Endothelial cell of umbilical vein (primary cell): ENCODE data around the gene ORAI3. TPM values are rescaled to one million over a fixed set of nuclear protein-coding genes. Genes with fewer than 3 reads are reported as not detected.

Experiments
- BruUV-seq: library from RNA; stranded (reverse); fragments of 400-500 nt; replicated peaks from 2 replicates; lab custom pipeline; 2021; lab: Mats Ljungman, UMichigan
- CTCF ChIA-PET: fragments of 300-600, 350-600 bp; sonication (Branson Sonifier 250); formaldehyde crosslinking; loops from one replicate; lab custom pipeline; 2021; ENCODE audit warnings: antibody characterized with exemption, inconsistent platforms; lab: Charles Lee
- POLR2A ChIA-PET: fragments of 300-600, 350-600 bp; sonication (Branson Sonifier 250); formaldehyde crosslinking; loops from one replicate; lab custom pipeline; 2021; ENCODE audit warnings: antibody characterized with exemption, inconsistent platforms; lab: Charles Lee
- DNase-seq: peaks from one replicate; pipeline ENCODE4 v3.0.0-alpha.2; 2011; ENCODE audit warnings: low read depth, low spot score
- FAIRE-seq: peaks from 2 replicates; lab custom pipeline; 2011; peaks lifted over from hg19 to GRCh38; lab: Jason Lieb, UNC
- H2AFZ ChIP-seq: 2 replicates; pipeline ENCODE4 v1.6.0; 2012; ENCODE audit warnings: low read depth, low read length, control low read depth, inconsistent platforms
- H3K27ac ChIP-seq: 2 replicates; pipeline ENCODE4 v1.5.1; 2011; ENCODE audit warnings: low read depth, mild to moderate bottlenecking, control low read depth, low read length, moderate library complexity; ENCODE audit not compliant: insufficient read depth
- H3K27me3 ChIP-seq, 2 experiments: 2 replicates each; pipeline versions ENCODE4 v1.6.0 to v1.6.1; 2011; ENCODE audit warnings: low read length in 2 of 2, mixed read lengths in 1 of 2; ENCODE audit not compliant: control insufficient read depth in 2 of 2, insufficient read depth in 2 of 2
- H3K36me3 ChIP-seq, 2 experiments: 2 replicates in 1 of 2; 3 replicates in 1 of 2; pipeline ENCODE4 v1.5.1; 2011; ENCODE audit warnings: low read length in 2 of 2, mild to moderate bottlenecking in 1 of 2, moderate library complexity in 1 of 2; ENCODE audit not compliant: control insufficient read depth in 2 of 2, insufficient read depth in 2 of 2; ENCODE audit errors: extremely low read depth in 1 of 2
- H3K4me1 ChIP-seq: 3 replicates; pipeline ENCODE4 v1.5.1; 2011; ENCODE audit warnings: mild to moderate bottlenecking, low read length; ENCODE audit not compliant: control insufficient read depth, insufficient read depth; ENCODE audit errors: extremely low read depth
- H3K4me2 ChIP-seq: 2 replicates; pipeline ENCODE4 v1.6.1; 2011; ENCODE audit warnings: low read length, control low read depth, mixed read lengths; ENCODE audit not compliant: insufficient read depth
- H3K4me3 ChIP-seq, 3 experiments: fragments of 200-600 bp in 1 of 3; sonication (generic), shearing (Covaris generic) in 1 of 3; replicated peaks in 1 of 3; 2 replicates each; pipeline ENCODE4 v1.5.1; 2011 to 2016; ENCODE audit warnings: control low read depth in 3 of 3, low read length in 3 of 3, mild to moderate bottlenecking in 2 of 3, inconsistent platforms in 1 of 3, low read depth in 1 of 3, moderate library complexity in 1 of 3; ENCODE audit not compliant: insufficient read depth in 1 of 3
- H3K79me2 ChIP-seq: 2 replicates; pipeline ENCODE4 v1.6.0; 2012; ENCODE audit warnings: low read length, inconsistent platforms; ENCODE audit not compliant: control insufficient read depth, insufficient read depth
- H3K9ac ChIP-seq: replicated peaks from 2 replicates; pipeline ENCODE3; 2011; ENCODE audit warnings: low read length, control low read depth; ENCODE audit not compliant: insufficient read depth; ENCODE audit errors: extremely low read depth
- H3K9me1 ChIP-seq: replicated peaks from 3 replicates; pipeline ENCODE4 v1.6.0; 2011; ENCODE audit warnings: mild to moderate bottlenecking, low read length; ENCODE audit not compliant: control insufficient read depth, insufficient read depth; ENCODE audit errors: extremely low read depth
- H3K9me3 ChIP-seq: replicated peaks from 2 replicates; pipeline ENCODE4 v1.5.1; 2012; ENCODE audit warnings: low read length, inconsistent platforms; ENCODE audit not compliant: control insufficient read depth, insufficient read depth
- H4K20me1 ChIP-seq: replicated peaks from 2 replicates; pipeline ENCODE3; 2011; ENCODE audit warnings: mild to moderate bottlenecking, low read length; ENCODE audit not compliant: control insufficient read depth, insufficient read depth; ENCODE audit errors: extremely low read depth
- CTCF ChIP-seq, 2 donors: IDR thresholded peaks; 1 replicate in 1 of 2; 2 replicates in 1 of 2; pipeline ENCODE4 v1.5.1; 2011; ENCODE audit warnings: low read length in 2 of 2, mild to moderate bottlenecking in 2 of 2, moderate library complexity in 2 of 2, control low read depth in 1 of 2, inconsistent platforms in 1 of 2, low read depth in 1 of 2; ENCODE audit not compliant: insufficient read depth in 1 of 2; ENCODE audit errors: extremely low read depth in 1 of 2
- EZH2 ChIP-seq: IDR thresholded peaks from 2 replicates; pipeline ENCODE4 v1.6.1; 2012; ENCODE audit warnings: borderline replicate concordance, low read depth, mild to moderate bottlenecking, moderate library complexity, low read length, inconsistent platforms; ENCODE audit not compliant: severe bottlenecking
- FOS ChIP-seq: IDR thresholded peaks from 2 replicates; pipeline ENCODE4 v1.6.1; 2011; ENCODE audit warnings: mild to moderate bottlenecking, low read length, moderate library complexity, borderline replicate concordance; ENCODE audit not compliant: insufficient read depth
- GATA2 ChIP-seq: IDR thresholded peaks from 2 replicates; pipeline ENCODE4 v1.7.0; 2011; ENCODE audit warnings: low read depth, mild to moderate bottlenecking, moderate library complexity, mixed read lengths, low read length; ENCODE audit not compliant: insufficient read length, insufficient read depth
- JUN ChIP-seq: IDR thresholded peaks from 2 replicates; pipeline ENCODE4 v1.6.1; 2011; ENCODE audit warnings: borderline replicate concordance, low read depth; ENCODE audit not compliant: insufficient read length, insufficient read depth
- MAX ChIP-seq: IDR thresholded peaks from 2 replicates; pipeline ENCODE4 v1.6.1; 2011; ENCODE audit not compliant: insufficient read depth, insufficient read length
- MYC ChIP-seq: IDR thresholded peaks from one replicate; pipeline ENCODE4 v1.6.1; 2011; ENCODE audit warnings: mild to moderate bottlenecking, low read depth, low read length
- POLR2A ChIP-seq: IDR thresholded peaks from 2 replicates; pipeline ENCODE4 v1.6.1; 2012; ENCODE audit warnings: low read depth, mild to moderate bottlenecking, control low read depth, low read length
- POLR2AphosphoS5 ChIP-seq: IDR thresholded peaks from 2 replicates; pipeline ENCODE4 v1.6.1; 2012; ENCODE audit warnings: low read depth, mild to moderate bottlenecking, control low read depth, low read length, moderate library complexity; ENCODE audit not compliant: insufficient read depth
- dilution Hi-C: fragments of 300-500 bp; cut with MboI; formaldehyde crosslinking; loops from one replicate; pipeline ENCODE4 v1.15.0; 2019; ENCODE audit warnings: low sequenced_read_pairs; ENCODE audit not compliant: extremely low pct_ligation_motif_present
- intact Hi-C: fragments of 100-400 bp; cut with micrococcal nuclease; formaldehyde crosslinking; loops from one replicate; pipeline ENCODE4 v1.10.0; 2022
- polyA plus RNA-seq, 4 experiments: library from polyadenylated mRNA; depleted of rRNA in 3 of 4; stranded (reverse) in 3 of 4; unstranded in 1 of 4; fragments of >200 nt; gene quantifications; 2 replicates each; pipeline versions ENCODE4 v1.2.1 to v1.2.3, GENCODE V29; 2011 to 2012; ENCODE audit warnings: missing spikeins in 1 of 4
- total RNA-seq: library from RNA; stranded (reverse); gene quantifications from 2 replicates; pipeline ENCODE4 v1.2.3, GENCODE V29; 2021

Gene ORAI3
- total and polyA plus RNA-seq, 2 donors (not counting 3 experiments of a cell fraction or from before 2014, with no cell fraction given), result 17.6 to 25.4 TPM

GRCh38 chr16:30942426-30942806 lies 6.5 kb upstream of the ORAI3 start:
- Histone ChIP-seq H3K9me1 (no peaks in the 10 kb centered on the region), H3K9me3 (no peaks in the 10 kb centered on the region), H3K79me2 (no peaks in the 10 kb centered on the region), H4K20me1 (no peaks in the 10 kb centered on the region), H3K27ac (no peak overlapping the region), H3K9ac (no peak overlapping the region), H3K4me2 (no peak overlapping the region), H3K27me3 (no peaks in the 10 kb centered on the region), H3K4me1 (peaks cover 2% of the 10 kb centered on the region), H3K4me3 (no peak overlapping the region), H2AFZ (no peak overlapping the region), H3K36me3 (peaks cover 4 to 26% of the 10 kb centered on the region in 2 experiments)
- intact Hi-C loops (loop anchor here (1.0 kb wide), 2 partner anchors 20 to 98 kb away; no protein-coding TSS in a partner anchor), dilution Hi-C loops (no loop called here)
- ChIA-PET POLR2A (interaction anchor here (0.6 to 1.6 kb wide), 2 partner anchors 10 to 240 kb away, joined by 3 read pairs; no protein-coding TSS in a partner anchor), CTCF (interaction anchor here (1.0 to 6.7 kb wide), 11 partner anchors 9 to 926 kb away, joined by 3 to 60 read pairs (median 5); partner anchors contain the start of gene FBXL19)
- no peak for TF ChIP-seq GATA2
- TF ChIP-seq MYC, result no peak
- DNase-seq (no peak), FAIRE-seq (no peak)
- no TSS peak for BruUV-seq

GRCh38 chr16:30944352-30944751 lies 4.5 kb upstream of the ORAI3 start:
- TF ChIP-seq MYC, result no peak
- no peak for TF ChIP-seq GATA2
- TF ChIP-seq POLR2A, result no peak
- no peak for TF ChIP-seq CTCF (IDR thresholded peaks at IDR 0.05; ENCODE audit: extremely low read depth in 1 of 2, insufficient read depth in 1 of 2, low read depth in 1 of 2, low read length in 2 of 2)
- no peak for TF ChIP-seq MAX
- no peak for TF ChIP-seq JUN
- no peak for TF ChIP-seq POLR2AphosphoS5
- no peak for TF ChIP-seq EZH2
- no peak for TF ChIP-seq FOS
- Histone ChIP-seq H3K4me1 (peaks cover 5% of the 10 kb centered on the region), H3K9me1 (no peaks in the 10 kb centered on the region), H3K4me3 (no peak overlapping the region), H3K27ac (no peak overlapping the region), H3K4me2 (no peak overlapping the region), H3K9ac (no peak overlapping the region), H3K9me3 (no peaks in the 10 kb centered on the region), H2AFZ (no peak overlapping the region), H3K27me3 (no peaks in the 10 kb centered on the region), H3K79me2 (no peaks in the 10 kb centered on the region), H4K20me1 (no peaks in the 10 kb centered on the region), H3K36me3 (peaks cover 4 to 24% of the 10 kb centered on the region in 2 experiments)
- FAIRE-seq, result no peak
- BruUV-seq, result no TSS peak
- no peak for DNase-seq
- intact Hi-C loops, result no loop called here
- POLR2A ChIA-PET, result no interaction called here
- dilution Hi-C loops, result no loop called here
- CTCF ChIA-PET, result interaction anchor here (1.1 kb wide), 1 partner anchor 10 kb away, joined by 3 read pairs; no protein-coding TSS in a partner anchor
